GM21619 (cell line): ENCODE measurements around the gene DHRS7B.

ENCODE experiments used
- ATAC-seq: cut with Tn5 transposase; IDR thresholded peaks from one replicate; pipeline ENCODE4 v1.9.1; 2021; ENCODE audit not compliant: unreplicated experiment

DHRS7B gene

GRCh38 chr17:21149621-21150020 lies 22.9 kb downstream of the DHRS7B start:
- ATAC-seq, result no peak

GRCh38 chr17:21152731-21153130 lies 26.0 kb downstream of the DHRS7B start:
- no peak for ATAC-seq

GRCh38 chr17:21157586-21158370 lies 31.0 kb downstream of the DHRS7B start:
- ATAC-seq, result no peak

- no peak for ATAC-seq
These were observed 33.6 kb downstream of the DHRS7B start for GRCh38 chr17:21160401-21160800.

- ATAC-seq, result no peak
These were observed 35.0 kb downstream of the DHRS7B start for GRCh38 chr17:21161498-21162393.

GRCh38 chr17:21162394-21162775 lies 35.6 kb downstream of the DHRS7B start:
- ATAC-seq, result no peak

- no peak for ATAC-seq
These were observed 36.3 kb downstream of the DHRS7B start for GRCh38 chr17:21163101-21163500.

GRCh38 chr17:21164216-21164615 lies 37.5 kb downstream of the DHRS7B start:
- no peak for ATAC-seq

- no peak for ATAC-seq
These were observed 37.9 kb downstream of the DHRS7B start for GRCh38 chr17:21164620-21165019.

- ATAC-seq, result no peak
These were observed 39.3 kb downstream of the DHRS7B start for GRCh38 chr17:21165922-21166594.

GRCh38 chr17:21166595-21167210 lies 39.9 kb downstream of the DHRS7B start:
- no peak for ATAC-seq

- no peak for ATAC-seq
These were observed 40.5 kb downstream of the DHRS7B start for GRCh38 chr17:21167303-21167702.

GRCh38 chr17:21168555-21168865 lies 41.7 kb downstream of the DHRS7B start:
- no peak for ATAC-seq

- ATAC-seq, result no peak
These were observed 42.7 kb downstream of the DHRS7B start for GRCh38 chr17:21169496-21169895.

GRCh38 chr17:21170809-21171208 lies 44.0 kb downstream of the DHRS7B start:
- no peak for ATAC-seq

GRCh38 chr17:21171309-21171922 lies 44.7 kb downstream of the DHRS7B start:
- ATAC-seq, result peak; percentile 84

GRCh38 chr17:21171970-21172510 lies 45.3 kb downstream of the DHRS7B start:
- no peak for ATAC-seq

- no peak for ATAC-seq
These were observed 46.1 kb downstream of the DHRS7B start for GRCh38 chr17:21172846-21173245.

- no peak for ATAC-seq
These were observed 46.8 kb downstream of the DHRS7B start for GRCh38 chr17:21173543-21173942.

GRCh38 chr17:21174186-21174585 lies 47.4 kb downstream of the DHRS7B start:
- ATAC-seq, result no peak

- ATAC-seq, result no peak
These were observed 47.9 kb downstream of the DHRS7B start for GRCh38 chr17:21174713-21175112.
